ENCODE data around the gene PLPPR1.

Gene PLPPR1

GRCh38 chr9:101027733-101028345 is 688 bp upstream of the PLPPR1 start:
- Histone ChIP-seq H3K79me2 (ENCODE audit: insufficient read depth, low read depth) (no peaks in the 10 kb centered on the region), H3K4me2 (no peak overlapping the region), H3K4me1 (ENCODE audit: low read depth, poor library complexity, severe bottlenecking) (no peaks in the 10 kb centered on the region), H4K20me1 (ENCODE audit: insufficient read depth) (no peaks in the 10 kb centered on the region), H3K36me3 (ENCODE audit: insufficient read depth) (no peaks in the 10 kb centered on the region), H3K9ac (no peak overlapping the region), H2AFZ (ENCODE audit: low read depth) (no peak overlapping the region), H3K4me3 (IDR thresholded peaks at IDR 0.05; ENCODE audit: insufficient read depth, low read depth, low read length) (no peak overlapping the region), H3K27ac (no peak overlapping the region), H3K27me3 (ENCODE audit: insufficient read depth, low read depth) (no peaks in the 10 kb centered on the region)
- no peak for TF ChIP-seq CTCF (conservative IDR thresholded peaks at IDR 0.05; ENCODE audit: low read depth, low read length)

- Histone ChIP-seq H3K27ac (no peak overlapping the region), H3K9ac (no peak overlapping the region), H3K4me2 (no peak overlapping the region), H3K4me1 (ENCODE audit: low read depth, poor library complexity, severe bottlenecking) (no peaks in the 10 kb centered on the region), H2AFZ (ENCODE audit: low read depth) (no peak overlapping the region), H4K20me1 (ENCODE audit: insufficient read depth) (no peaks in the 10 kb centered on the region), H3K27me3 (ENCODE audit: insufficient read depth, low read depth) (no peaks in the 10 kb centered on the region), H3K4me3 (IDR thresholded peaks at IDR 0.05; ENCODE audit: insufficient read depth, low read depth, low read length) (no peak overlapping the region), H3K79me2 (ENCODE audit: insufficient read depth, low read depth) (no peaks in the 10 kb centered on the region), H3K36me3 (ENCODE audit: insufficient read depth) (no peaks in the 10 kb centered on the region)
- TF ChIP-seq CTCF (conservative IDR thresholded peaks at IDR 0.05; ENCODE audit: low read depth, low read length): no peak
Measured at GRCh38 chr9:101029315-101030085, 973 bp downstream of the PLPPR1 start.

- H3K36me3 ChIP-seq (ENCODE audit: insufficient read depth): no peaks in the 10 kb centered on the region
- H3K4me3 ChIP-seq (IDR thresholded peaks at IDR 0.05; ENCODE audit: insufficient read depth, low read depth, low read length): no peak overlapping the region
- no peak for TF ChIP-seq CTCF (conservative IDR thresholded peaks at IDR 0.05; ENCODE audit: low read depth, low read length)
- H3K27me3 ChIP-seq (ENCODE audit: insufficient read depth, low read depth): no peaks in the 10 kb centered on the region
- H3K4me1 ChIP-seq (ENCODE audit: low read depth, poor library complexity, severe bottlenecking): no peaks in the 10 kb centered on the region
- no peaks in the 10 kb centered on the region for H4K20me1 ChIP-seq (ENCODE audit: insufficient read depth)
- H3K9ac ChIP-seq: no peak overlapping the region
- no peak overlapping the region for H3K4me2 ChIP-seq
- H3K27ac ChIP-seq: no peak overlapping the region
- no peak overlapping the region for H2AFZ ChIP-seq (ENCODE audit: low read depth)
- no peaks in the 10 kb centered on the region for H3K79me2 ChIP-seq (ENCODE audit: insufficient read depth, low read depth)
Measured at GRCh38 chr9:101030086-101030391, 1.5 kb downstream of the PLPPR1 start.

GRCh38 chr9:101032426-101032825 is 3.9 kb downstream of the PLPPR1 start:
- H3K9ac ChIP-seq: no peak overlapping the region
- no peak overlapping the region for H3K4me3 ChIP-seq (IDR thresholded peaks at IDR 0.05; ENCODE audit: insufficient read depth, low read depth, low read length)
- no peaks in the 10 kb centered on the region for H4K20me1 ChIP-seq (ENCODE audit: insufficient read depth)
- H2AFZ ChIP-seq (ENCODE audit: low read depth): no peak overlapping the region
- no peaks in the 10 kb centered on the region for H3K79me2 ChIP-seq (ENCODE audit: insufficient read depth, low read depth)
- no peaks in the 10 kb centered on the region for H3K4me1 ChIP-seq (ENCODE audit: low read depth, poor library complexity, severe bottlenecking)
- no peaks in the 10 kb centered on the region for H3K36me3 ChIP-seq (ENCODE audit: insufficient read depth)
- no peak overlapping the region for H3K27ac ChIP-seq
- no peaks in the 10 kb centered on the region for H3K27me3 ChIP-seq (ENCODE audit: insufficient read depth, low read depth)
- H3K4me2 ChIP-seq: no peak overlapping the region
- TF ChIP-seq CTCF (conservative IDR thresholded peaks at IDR 0.05; ENCODE audit: low read depth, low read length): no peak
